ENCODE results near the gene ATG7.

Gene ATG7

GRCh38 chr3:11413071-11413470 is 140.9 kb downstream of the ATG7 start:
- no CpG with 5 or more reads among the region's 4 CpGs for WGBS, 2 donors (ENCODE audit: extremely low coverage in 2 of 2, insufficient read length in 2 of 2, insufficient replicate concordance in 1 of 2)
- no peaks in the 10 kb centered on the region for H3K4me1 ChIP-seq (ENCODE audit: control insufficient read depth in 2 of 2, insufficient read depth in 1 of 2, low read depth in 1 of 2, low read length in 2 of 2)
- no peak overlapping the region for H4K91ac ChIP-seq (ENCODE audit: low read depth, low read length, poor library complexity)
- H2BK5ac ChIP-seq (ENCODE audit: low read length) = no peak overlapping the region
- H3K14ac ChIP-seq (ENCODE audit: low read length) = no peak overlapping the region
- H2BK120ac ChIP-seq (ENCODE audit: low read depth, low read length) = no peak overlapping the region
- H3K18ac ChIP-seq (ENCODE audit: low read length) = no peak overlapping the region
- H2AK5ac ChIP-seq (ENCODE audit: low read depth, low read length) = no peak overlapping the region
- no peak overlapping the region for H3K9ac ChIP-seq (ENCODE audit: low read depth, low read length, poor library complexity)
- H2AFZ ChIP-seq (ENCODE audit: low read length) = no peak overlapping the region
- H3K27me3 ChIP-seq (ENCODE audit: control insufficient read depth in 3 of 3, insufficient read depth in 3 of 3, low read depth in 1 of 3, low read length in 3 of 3) = no peaks in the 10 kb centered on the region
- H3K4me2 ChIP-seq (ENCODE audit: insufficient read depth, low read length, poor library complexity, severe bottlenecking) = no peak overlapping the region
- no peak overlapping the region for H3K27ac ChIP-seq (replicated peaks; ENCODE audit: low read length)
- H3K9me3 ChIP-seq (replicated peaks in 1 of 2; ENCODE audit: control insufficient read depth in 2 of 2, insufficient read depth in 1 of 2, low read depth in 1 of 2, low read length in 2 of 2) = peaks cover 1 to 16% of the 10 kb centered on the region in 2 donors
- no peak overlapping the region for H2BK12ac ChIP-seq (ENCODE audit: low read length)
- no peak overlapping the region for H3K4ac ChIP-seq (ENCODE audit: low read length)
- H2BK15ac ChIP-seq (ENCODE audit: low read length) = no peak overlapping the region
- no peak for DNase-seq (ENCODE audit: low spot score)
- H3K23ac ChIP-seq (ENCODE audit: low read depth, low read length, poor library complexity) = no peak overlapping the region
- no peak overlapping the region for H3K4me3 ChIP-seq (ENCODE audit: low read length in 2 of 2)
- no peak overlapping the region for H4K8ac ChIP-seq (ENCODE audit: low read depth, low read length)
- no peaks in the 10 kb centered on the region for H3K79me1 ChIP-seq (ENCODE audit: low read depth, low read length)
- H3K36me3 ChIP-seq (replicated peaks in 1 of 2; ENCODE audit: control insufficient read depth in 2 of 2, insufficient read depth in 2 of 2, low read length in 2 of 2) = peaks cover 0 to 3% of the 10 kb centered on the region in 2 donors

- H3K14ac ChIP-seq (ENCODE audit: low read length) = no peak overlapping the region
- no CpG with 5 or more reads among the region's 1 CpG for WGBS, 2 donors (ENCODE audit: extremely low coverage in 2 of 2, insufficient read length in 2 of 2, insufficient replicate concordance in 1 of 2)
- H3K4me1 ChIP-seq (ENCODE audit: control insufficient read depth in 2 of 2, insufficient read depth in 1 of 2, low read depth in 1 of 2, low read length in 2 of 2) = no peaks in the 10 kb centered on the region
Observed at GRCh38 chr3:11415099-11415498, 142.9 kb downstream of the ATG7 start.

GRCh38 chr3:11420066-11420465 is 147.9 kb downstream of the ATG7 start:
- Histone ChIP-seq H3K4me3 (ENCODE audit: low read length in 2 of 2) (no peak overlapping the region), H3K27ac (replicated peaks; ENCODE audit: low read length) (no peak overlapping the region), H3K36me3 (replicated peaks in 1 of 2; ENCODE audit: control insufficient read depth in 2 of 2, insufficient read depth in 2 of 2, low read length in 2 of 2) (no peaks in the 10 kb centered on the region), H2BK15ac (ENCODE audit: low read length) (no peak overlapping the region), H3K18ac (ENCODE audit: low read length) (no peak overlapping the region), H2BK5ac (ENCODE audit: low read length) (no peak overlapping the region), H3K4ac (ENCODE audit: low read length) (no peak overlapping the region), H3K23ac (ENCODE audit: low read depth, low read length, poor library complexity) (no peak overlapping the region), H2BK12ac (ENCODE audit: low read length) (no peak overlapping the region), H3K79me1 (ENCODE audit: low read depth, low read length) (peaks cover 2% of the 10 kb centered on the region), H3K27me3 (ENCODE audit: control insufficient read depth in 3 of 3, insufficient read depth in 3 of 3, low read depth in 1 of 3, low read length in 3 of 3) (no peaks in the 10 kb centered on the region), H2AFZ (ENCODE audit: low read length) (no peak overlapping the region), H4K8ac (ENCODE audit: low read depth, low read length) (no peak overlapping the region), H3K9me3 (replicated peaks in 1 of 2; ENCODE audit: control insufficient read depth in 2 of 2, insufficient read depth in 1 of 2, low read depth in 1 of 2, low read length in 2 of 2) (no peaks in the 10 kb centered on the region), H3K4me2 (ENCODE audit: insufficient read depth, low read length, poor library complexity, severe bottlenecking) (no peak overlapping the region), H3K4me1 (ENCODE audit: control insufficient read depth in 2 of 2, insufficient read depth in 1 of 2, low read depth in 1 of 2, low read length in 2 of 2) (peaks cover 0 to 3% of the 10 kb centered on the region in 2 donors), H4K91ac (ENCODE audit: low read depth, low read length, poor library complexity) (no peak overlapping the region), H3K9ac (ENCODE audit: low read depth, low read length, poor library complexity) (no peak overlapping the region), H3K14ac (ENCODE audit: low read length) (no peak overlapping the region), H2AK5ac (ENCODE audit: low read depth, low read length) (no peak overlapping the region), H2BK120ac (ENCODE audit: low read depth, low read length) (no peak overlapping the region)
- DNase-seq (ENCODE audit: low spot score) = no peak
- no CpG with 5 or more reads among the region's 1 CpG for WGBS, 2 donors (ENCODE audit: extremely low coverage in 2 of 2, insufficient read length in 2 of 2, insufficient replicate concordance in 1 of 2)

More at GRCh38 chr3:11415099-11415498, 142.9 kb downstream of the ATG7 start:
- H3K18ac ChIP-seq (ENCODE audit: low read length) = no peak overlapping the region
- no peak overlapping the region for H3K4me2 ChIP-seq (ENCODE audit: insufficient read depth, low read length, poor library complexity, severe bottlenecking)
- no peak for DNase-seq (ENCODE audit: low spot score)
- no peak overlapping the region for H2BK120ac ChIP-seq (ENCODE audit: low read depth, low read length)
- H2BK5ac ChIP-seq (ENCODE audit: low read length) = no peak overlapping the region
- no peaks in the 10 kb centered on the region for H3K79me1 ChIP-seq (ENCODE audit: low read depth, low read length)
- no peak overlapping the region for H2AK5ac ChIP-seq (ENCODE audit: low read depth, low read length)
- H3K36me3 ChIP-seq (replicated peaks in 1 of 2; ENCODE audit: control insufficient read depth in 2 of 2, insufficient read depth in 2 of 2, low read length in 2 of 2) = no peaks in the 10 kb centered on the region
- H3K27me3 ChIP-seq (ENCODE audit: control insufficient read depth in 3 of 3, insufficient read depth in 3 of 3, low read depth in 1 of 3, low read length in 3 of 3) = no peaks in the 10 kb centered on the region
- H3K4ac ChIP-seq (ENCODE audit: low read length) = no peak overlapping the region
- H3K23ac ChIP-seq (ENCODE audit: low read depth, low read length, poor library complexity) = no peak overlapping the region
- H2BK12ac ChIP-seq (ENCODE audit: low read length) = no peak overlapping the region
- no peak overlapping the region for H3K9ac ChIP-seq (ENCODE audit: low read depth, low read length, poor library complexity)
- H3K4me3 ChIP-seq (ENCODE audit: low read length in 2 of 2) = no peak overlapping the region
- H3K27ac ChIP-seq (replicated peaks; ENCODE audit: low read length) = no peak overlapping the region
- no peak overlapping the region for H4K8ac ChIP-seq (ENCODE audit: low read depth, low read length)
- H2AFZ ChIP-seq (ENCODE audit: low read length) = no peak overlapping the region
- H2BK15ac ChIP-seq (ENCODE audit: low read length) = no peak overlapping the region
- no peak overlapping the region for H4K91ac ChIP-seq (ENCODE audit: low read depth, low read length, poor library complexity)
- H3K9me3 ChIP-seq (replicated peaks in 1 of 2; ENCODE audit: control insufficient read depth in 2 of 2, insufficient read depth in 1 of 2, low read depth in 1 of 2, low read length in 2 of 2) = peaks cover 1 to 9% of the 10 kb centered on the region in 2 donors

GRCh38 chr3:11422291-11422690 is 150.1 kb downstream of the ATG7 start:
- WGBS, 2 donors (ENCODE audit: extremely low coverage in 2 of 2, insufficient read length in 2 of 2, insufficient replicate concordance in 1 of 2) = no CpG with 5 or more reads among the region's 1 CpG
- Histone ChIP-seq H3K4ac (ENCODE audit: low read length) (no peak overlapping the region), H3K27me3 (ENCODE audit: control insufficient read depth in 3 of 3, insufficient read depth in 3 of 3, low read depth in 1 of 3, low read length in 3 of 3) (no peaks in the 10 kb centered on the region), H4K8ac (ENCODE audit: low read depth, low read length) (no peak overlapping the region), H3K23ac (ENCODE audit: low read depth, low read length, poor library complexity) (no peak overlapping the region), H2BK15ac (ENCODE audit: low read length) (no peak overlapping the region), H3K4me1 (ENCODE audit: control insufficient read depth in 2 of 2, insufficient read depth in 1 of 2, low read depth in 1 of 2, low read length in 2 of 2) (peaks cover 0 to 3% of the 10 kb centered on the region in 2 donors), H3K36me3 (replicated peaks in 1 of 2; ENCODE audit: control insufficient read depth in 2 of 2, insufficient read depth in 2 of 2, low read length in 2 of 2) (no peaks in the 10 kb centered on the region), H2BK120ac (ENCODE audit: low read depth, low read length) (no peak overlapping the region), H3K9me3 (replicated peaks in 1 of 2; ENCODE audit: control insufficient read depth in 2 of 2, insufficient read depth in 1 of 2, low read depth in 1 of 2, low read length in 2 of 2) (no peaks in the 10 kb centered on the region), H3K27ac (replicated peaks; ENCODE audit: low read length) (no peak overlapping the region), H2AFZ (ENCODE audit: low read length) (no peak overlapping the region), H2BK5ac (ENCODE audit: low read length) (no peak overlapping the region), H3K9ac (ENCODE audit: low read depth, low read length, poor library complexity) (no peak overlapping the region), H3K4me3 (ENCODE audit: low read length in 2 of 2) (no peak overlapping the region), H3K4me2 (ENCODE audit: insufficient read depth, low read length, poor library complexity, severe bottlenecking) (no peak overlapping the region), H2AK5ac (ENCODE audit: low read depth, low read length) (no peak overlapping the region), H3K18ac (ENCODE audit: low read length) (no peak overlapping the region), H3K79me1 (ENCODE audit: low read depth, low read length) (peaks cover 2% of the 10 kb centered on the region), H3K14ac (ENCODE audit: low read length) (no peak overlapping the region), H4K91ac (ENCODE audit: low read depth, low read length, poor library complexity) (no peak overlapping the region), H2BK12ac (ENCODE audit: low read length) (no peak overlapping the region)
- DNase-seq (ENCODE audit: low spot score) = no peak
